Glomerular visceral epithelial cell (primary cell): ENCODE data around the gene SLC9A1.

ENCODE experiments used
- DNase-seq: peaks from one replicate; pipeline ENCODE4 v3.0.0-alpha.2; 2016; ENCODE audit errors: extremely low spot score

SLC9A1 gene

GRCh38 chr1:27150641-27151040 is 4.3 kb downstream of the SLC9A1 start:
- no peak for DNase-seq

- no peak for DNase-seq
Observed at GRCh38 chr1:27150183-27150582, 4.7 kb downstream of the SLC9A1 start.

GRCh38 chr1:27149762-27150113 is 5.2 kb downstream of the SLC9A1 start:
- DNase-seq = no peak

GRCh38 chr1:27149084-27149761 is 5.7 kb downstream of the SLC9A1 start:
- DNase-seq = no peak

DNA sequence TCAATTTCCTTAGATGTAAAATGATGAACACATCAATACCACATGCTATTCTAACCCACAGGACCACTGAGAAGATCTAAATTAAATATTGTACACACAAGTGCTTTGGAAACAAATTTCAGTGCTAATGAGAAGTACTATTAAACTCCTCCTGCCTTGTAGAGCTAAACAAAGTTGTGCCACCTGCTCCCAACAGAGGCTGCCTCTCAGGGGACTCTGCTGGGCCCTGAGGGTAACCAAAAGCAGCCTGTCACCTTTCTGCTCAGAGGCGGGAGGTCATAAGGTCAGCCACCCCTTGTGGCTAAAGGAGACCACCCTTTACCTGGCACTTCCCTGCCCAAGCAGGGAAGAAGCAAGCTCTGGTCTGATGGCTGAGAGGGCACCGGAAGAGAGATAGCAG is 6.3 kb downstream of the SLC9A1 start:
- no peak for DNase-seq

DNA sequence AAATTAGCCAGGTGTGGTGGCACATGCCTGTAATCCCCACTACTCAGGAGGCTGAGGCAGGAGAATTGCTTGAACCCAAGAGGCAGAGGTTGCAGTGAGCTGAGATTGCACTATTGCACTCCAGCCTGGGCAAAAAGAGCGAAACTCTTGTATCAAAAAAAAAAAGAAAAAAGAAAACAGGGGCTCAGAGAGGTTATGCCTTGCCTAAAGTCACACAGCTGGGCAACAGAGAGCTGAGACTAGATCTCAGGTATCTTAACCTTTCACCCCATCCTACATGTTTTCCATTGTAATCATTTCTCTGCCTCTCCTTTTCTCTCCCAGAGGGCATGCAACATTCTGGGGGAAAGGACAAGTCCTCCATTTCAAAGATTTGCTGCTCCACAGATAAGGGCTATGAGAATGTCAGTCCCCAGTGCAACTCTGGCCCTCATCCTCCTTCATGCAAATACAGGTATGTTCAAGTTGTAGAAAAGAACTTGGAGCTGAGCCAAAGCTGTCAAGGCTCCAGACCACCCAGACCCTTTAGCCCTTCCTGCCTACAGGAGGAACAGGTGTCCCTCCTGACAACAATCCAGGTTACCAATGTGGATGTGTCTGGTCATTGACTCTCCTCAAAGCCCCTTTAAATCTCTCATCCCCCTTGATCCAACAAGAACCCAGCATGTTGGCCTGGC is 6.9 kb downstream of the SLC9A1 start:
- no peak for DNase-seq

DNA sequence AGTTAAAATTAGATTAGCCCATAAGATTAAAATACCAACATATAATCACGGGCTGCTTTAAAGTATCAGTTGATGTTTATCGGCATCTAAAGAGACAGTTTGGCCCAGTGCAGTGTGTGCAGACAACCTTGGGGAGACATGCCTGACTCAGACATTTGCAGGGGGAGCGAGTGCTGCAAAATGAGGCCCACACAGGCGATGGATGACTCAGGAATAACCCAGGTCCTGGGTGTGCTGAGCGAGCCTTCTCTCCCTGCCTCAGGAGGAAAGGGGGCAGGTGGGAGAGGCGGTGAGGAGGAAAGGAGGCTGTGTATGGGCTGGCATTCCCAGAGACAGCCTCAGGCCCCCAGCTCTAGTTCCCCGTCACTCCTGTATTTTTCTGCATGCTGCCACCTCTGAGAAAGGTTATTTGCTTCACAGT is 9.0 kb downstream of the SLC9A1 start:
- peak; percentile 86 for DNase-seq

GRCh38 chr1:27144920-27145661 is 9.8 kb downstream of the SLC9A1 start:
- DNase-seq = peak; percentile 40

DNA sequence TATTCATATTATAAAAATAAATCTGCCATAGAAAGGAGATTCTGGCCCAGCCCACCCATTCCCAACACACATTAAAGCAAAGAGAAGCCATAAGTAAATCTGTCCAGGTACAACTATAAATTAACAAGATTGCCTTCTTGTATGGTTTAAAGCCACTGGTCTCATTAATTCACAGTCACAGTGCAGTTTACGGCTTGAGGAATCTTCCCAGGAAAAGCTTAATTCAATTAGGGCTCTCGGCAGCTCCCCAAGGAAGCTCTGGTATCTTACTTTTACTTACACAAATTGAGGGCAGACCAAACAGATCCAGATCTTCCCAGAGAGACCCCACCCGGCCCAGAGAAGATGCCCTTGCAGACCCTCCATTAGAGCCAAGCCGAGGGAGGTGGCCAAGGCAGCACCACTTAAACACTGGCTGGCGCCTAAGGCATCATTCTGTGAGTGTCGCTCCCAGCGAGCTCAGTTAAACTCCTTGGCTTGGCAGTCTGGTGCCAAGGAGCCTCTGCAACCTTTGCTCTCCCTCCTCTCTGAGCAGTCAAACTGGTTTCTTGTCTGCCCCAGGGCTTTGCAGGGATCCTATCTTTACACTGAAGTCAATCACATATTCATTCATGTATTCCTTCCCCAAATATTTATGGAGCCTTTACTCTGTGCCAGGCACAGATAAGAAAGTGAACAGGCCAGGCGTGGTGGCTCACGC is 10.7 kb downstream of the SLC9A1 start:
- DNase-seq = no peak

DNA sequence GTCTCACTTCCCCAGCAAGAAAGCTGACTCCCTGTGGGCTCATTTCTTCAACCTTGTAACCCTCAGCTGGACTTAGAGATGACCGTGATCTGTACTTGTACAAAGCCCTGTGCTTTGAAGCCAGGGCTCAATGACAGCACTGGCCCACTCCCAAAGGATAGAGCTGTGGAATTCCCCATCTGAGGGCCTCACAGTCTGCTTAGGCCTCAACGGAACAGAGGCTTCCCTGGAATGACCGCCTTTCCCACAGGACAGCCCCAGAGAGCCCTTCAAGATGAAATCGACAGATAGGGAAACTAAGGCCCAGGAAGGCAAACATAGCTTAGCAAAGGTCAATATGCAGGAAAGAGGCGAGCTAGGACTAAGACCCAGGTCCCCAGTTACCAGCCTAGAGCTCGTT is 11.5 kb downstream of the SLC9A1 start:
- DNase-seq = no peak

- no peak for DNase-seq
Observed at GRCh38 chr1:27142464-27142863, 12.5 kb downstream of the SLC9A1 start.

- no peak for DNase-seq
Observed at GRCh38 chr1:27141266-27142003, 13.5 kb downstream of the SLC9A1 start.

- DNase-seq = no peak
Observed at GRCh38 chr1:27139980-27140379, 14.9 kb downstream of the SLC9A1 start.

DNA sequence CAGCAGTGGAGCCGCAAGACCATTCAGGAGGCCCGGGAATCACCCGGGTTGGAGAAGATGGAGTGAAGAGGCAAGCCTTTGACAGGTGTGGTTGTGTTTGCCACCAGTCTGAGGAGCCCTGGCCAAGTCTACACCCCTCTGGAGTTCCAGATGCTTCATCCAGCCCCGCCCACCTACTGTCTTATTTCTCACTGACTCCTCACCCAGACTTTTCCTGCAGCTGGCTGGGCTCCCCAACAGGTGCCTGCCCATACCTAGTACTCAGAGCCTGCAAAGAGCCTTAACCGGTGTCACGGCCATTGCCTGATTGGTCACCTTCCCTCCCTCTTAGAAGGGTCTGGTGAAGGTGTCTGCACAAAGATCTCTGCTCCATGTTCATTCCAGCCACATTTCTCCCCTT is 16.0 kb downstream of the SLC9A1 start:
- DNase-seq = no peak

- no peak for DNase-seq
Observed at GRCh38 chr1:27138368-27138767, 16.6 kb downstream of the SLC9A1 start.

DNA sequence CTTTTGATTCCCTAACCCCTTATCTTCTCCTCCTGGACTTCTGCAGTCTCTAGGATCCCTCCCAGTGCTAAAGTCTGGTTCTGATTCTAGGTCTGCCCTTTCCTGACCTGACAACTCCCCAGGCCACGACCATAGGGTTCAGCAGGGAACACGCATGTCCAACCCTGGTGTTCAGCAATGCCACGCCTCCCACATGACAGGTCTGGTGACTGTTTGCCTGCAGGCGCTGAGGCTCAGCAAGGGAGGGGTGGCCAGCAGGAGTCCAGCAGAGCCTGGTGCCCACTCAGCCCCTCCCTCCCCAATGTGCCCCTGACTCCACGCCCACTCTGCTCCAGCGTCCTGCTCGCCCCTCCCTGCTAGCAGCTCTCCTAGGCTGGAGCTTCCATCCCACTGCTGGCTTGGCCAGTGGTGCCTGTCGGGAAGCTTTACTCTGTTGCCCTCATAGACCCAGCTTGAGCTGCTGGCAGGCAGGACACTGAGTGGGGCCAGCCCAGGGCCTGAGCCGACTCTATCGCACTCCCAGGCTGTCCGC is 17.3 kb downstream of the SLC9A1 start:
- DNase-seq = no peak

DNA sequence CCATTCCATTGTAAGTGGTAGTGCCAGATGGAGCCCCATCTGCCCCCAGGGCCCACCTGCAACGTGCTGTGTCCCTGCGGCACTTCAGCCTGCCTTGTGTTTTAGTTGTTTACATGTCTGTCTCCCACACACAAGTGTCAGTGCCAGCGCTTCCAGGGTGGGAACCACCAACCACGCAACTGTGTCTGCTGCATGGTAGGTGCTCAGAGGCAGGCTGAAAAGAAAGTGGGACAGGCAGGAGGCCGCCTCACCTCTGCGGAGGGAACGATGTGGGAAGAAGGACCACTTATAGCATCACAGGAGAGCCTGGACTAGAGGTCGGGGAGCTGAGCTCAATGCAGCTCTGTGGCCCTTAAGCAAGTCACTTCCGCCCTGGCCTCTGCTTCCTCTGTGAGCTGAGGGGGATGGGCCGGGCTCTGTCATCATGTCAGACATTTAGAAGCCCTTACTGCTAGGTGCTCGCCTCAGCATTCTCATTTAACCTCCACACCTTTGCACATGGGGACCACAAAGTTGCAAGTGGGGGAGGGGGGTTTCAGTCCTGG is 17.9 kb downstream of the SLC9A1 start:
- no peak for DNase-seq

GRCh38 chr1:27136236-27136551 is 18.7 kb downstream of the SLC9A1 start:
- DNase-seq = peak; percentile 25

- no peak for DNase-seq
Observed at GRCh38 chr1:27135541-27136235, 19.2 kb downstream of the SLC9A1 start.

DNA sequence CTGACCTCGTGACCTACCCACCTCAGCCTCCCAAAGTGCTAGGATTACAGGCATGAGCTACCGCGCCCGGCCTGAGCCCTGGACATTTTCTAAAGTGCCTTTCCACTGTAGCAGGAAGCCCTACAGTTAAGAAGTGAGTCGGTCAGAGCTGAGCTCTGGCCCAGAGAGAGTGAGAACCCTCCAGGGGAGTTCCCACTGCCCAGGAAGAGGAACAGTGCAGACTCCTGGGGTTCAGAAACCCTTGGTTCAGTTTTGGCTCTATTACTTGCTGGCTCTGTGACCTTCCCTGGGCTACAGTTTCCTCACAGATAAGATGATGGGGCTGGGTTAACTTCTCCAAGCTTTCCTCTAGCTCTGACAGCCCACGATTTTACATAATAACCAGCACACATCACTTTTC is 20.9 kb downstream of the SLC9A1 start:
- DNase-seq = no peak

DNA sequence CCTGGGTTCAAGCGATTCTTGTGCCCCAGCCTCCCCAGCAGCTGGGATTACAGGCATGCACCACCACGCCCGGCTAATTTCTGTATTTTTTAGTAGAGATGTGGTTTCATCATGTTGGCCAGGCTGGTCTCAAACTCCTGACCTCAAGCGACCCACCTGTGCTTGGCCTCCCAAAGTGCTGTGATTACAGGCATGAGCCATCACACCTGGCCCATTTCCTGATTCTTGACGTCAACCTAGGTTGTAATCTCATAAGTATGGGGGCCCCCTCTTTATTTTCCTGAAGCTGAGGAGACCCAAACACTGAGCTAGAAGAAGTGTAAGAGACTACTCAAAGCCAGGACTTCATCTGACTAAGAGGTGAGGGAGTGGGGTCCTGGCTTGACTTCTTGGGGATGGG is 21.8 kb downstream of the SLC9A1 start:
- DNase-seq = no peak
